ENCODE data around the gene IRF7. TPM values are rescaled to one million over a fixed set of nuclear protein-coding genes. Genes with fewer than 3 reads are reported as not detected.

IRF7 gene
- total RNA-seq, 1 donor from 2014 or later: 7.6 TPM

DNA sequence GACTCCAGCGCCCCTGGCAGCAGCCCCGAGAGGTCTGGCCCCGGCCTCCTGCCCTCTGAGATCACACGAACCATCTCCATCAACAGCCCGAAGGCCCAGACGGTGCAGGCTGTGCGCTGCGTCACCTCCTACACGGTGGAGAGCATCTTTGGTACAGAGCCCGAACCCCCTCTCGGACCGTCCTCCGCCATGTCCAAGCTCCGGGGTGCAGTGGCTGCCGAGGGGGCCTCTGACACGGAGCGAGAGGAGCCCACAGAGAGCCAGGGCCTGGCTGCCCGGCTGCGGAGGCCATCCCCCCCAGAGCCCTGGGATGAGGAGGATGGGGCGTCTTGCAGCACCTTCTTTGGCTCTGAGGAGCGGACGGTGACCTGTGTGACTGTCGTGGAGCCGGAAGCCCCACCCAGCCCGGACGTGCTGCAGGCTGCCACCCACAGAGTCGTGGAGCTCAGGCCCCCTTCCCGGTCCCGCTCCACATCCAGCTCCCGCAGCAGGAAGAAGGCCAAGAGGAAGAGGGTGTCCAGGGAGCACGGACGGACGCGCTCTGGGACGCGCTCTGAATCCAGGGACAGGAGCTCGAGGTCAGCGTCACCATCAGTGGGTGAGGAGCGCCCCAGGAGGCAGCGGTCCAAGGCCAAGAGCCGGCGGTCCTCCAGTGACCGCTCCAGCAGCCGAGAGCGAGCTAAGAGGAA is 7.6 kb downstream of the IRF7 start:
- DNase-seq: no peak

DNA sequence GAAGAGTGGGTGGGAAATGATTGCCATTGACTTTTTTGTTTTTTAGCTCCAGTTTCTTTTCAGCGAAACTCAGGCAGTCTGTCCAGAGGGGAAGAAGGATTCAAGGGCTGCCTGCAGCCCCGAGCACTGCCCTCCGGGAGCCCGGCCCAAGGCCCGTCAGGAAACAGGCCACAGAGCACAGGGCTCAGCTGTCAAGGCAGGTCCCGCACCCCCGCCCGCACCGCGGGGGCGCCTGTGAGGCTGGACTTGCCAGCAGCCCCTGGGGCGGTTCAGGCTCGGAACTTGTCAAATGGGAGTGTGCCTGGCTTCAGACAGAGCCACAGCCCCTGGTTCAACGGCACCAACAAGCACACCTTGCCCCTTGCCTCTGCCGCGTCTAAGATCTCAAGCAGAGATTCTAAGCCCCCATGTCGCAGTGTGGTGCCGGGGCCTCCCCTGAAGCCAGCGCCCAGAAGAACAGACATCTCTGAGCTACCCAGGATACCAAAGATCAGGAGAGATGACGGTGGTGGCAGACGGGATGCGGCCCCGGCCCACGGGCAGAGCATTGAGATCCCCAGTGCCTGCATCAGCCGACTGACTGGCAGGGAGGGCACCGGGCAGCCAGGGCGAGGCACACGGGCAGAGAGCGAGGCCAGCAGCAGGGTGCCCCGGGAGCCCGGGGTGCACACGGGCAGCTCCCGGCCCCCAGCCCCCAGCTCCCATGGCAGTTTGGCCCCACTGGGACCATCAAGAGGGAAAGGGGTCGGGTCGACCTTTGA is 8.6 kb downstream of the IRF7 start:
- no peak for DNase-seq

DNA sequence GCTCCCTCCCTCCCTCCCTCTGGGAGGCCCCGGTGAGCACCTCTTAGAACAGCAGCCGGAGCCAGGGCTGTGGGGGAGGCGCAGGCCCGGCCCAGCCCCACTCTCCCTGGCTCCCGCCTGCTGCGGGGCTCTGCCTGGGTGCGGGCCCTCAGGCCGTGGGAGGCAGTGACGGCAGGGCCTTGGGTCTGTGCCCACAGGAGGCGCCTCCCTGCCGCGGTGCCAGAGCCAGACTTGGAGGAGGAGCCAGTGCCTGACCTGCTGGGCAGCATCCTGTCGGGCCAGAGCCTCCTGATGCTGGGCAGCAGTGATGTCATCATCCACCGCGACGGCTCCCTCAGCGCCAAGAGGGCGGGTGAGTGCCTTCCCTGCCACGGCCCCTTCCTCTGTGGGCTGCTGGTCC is 9.5 kb downstream of the IRF7 start:
- peak; percentile 25 for DNase-seq

DNA sequence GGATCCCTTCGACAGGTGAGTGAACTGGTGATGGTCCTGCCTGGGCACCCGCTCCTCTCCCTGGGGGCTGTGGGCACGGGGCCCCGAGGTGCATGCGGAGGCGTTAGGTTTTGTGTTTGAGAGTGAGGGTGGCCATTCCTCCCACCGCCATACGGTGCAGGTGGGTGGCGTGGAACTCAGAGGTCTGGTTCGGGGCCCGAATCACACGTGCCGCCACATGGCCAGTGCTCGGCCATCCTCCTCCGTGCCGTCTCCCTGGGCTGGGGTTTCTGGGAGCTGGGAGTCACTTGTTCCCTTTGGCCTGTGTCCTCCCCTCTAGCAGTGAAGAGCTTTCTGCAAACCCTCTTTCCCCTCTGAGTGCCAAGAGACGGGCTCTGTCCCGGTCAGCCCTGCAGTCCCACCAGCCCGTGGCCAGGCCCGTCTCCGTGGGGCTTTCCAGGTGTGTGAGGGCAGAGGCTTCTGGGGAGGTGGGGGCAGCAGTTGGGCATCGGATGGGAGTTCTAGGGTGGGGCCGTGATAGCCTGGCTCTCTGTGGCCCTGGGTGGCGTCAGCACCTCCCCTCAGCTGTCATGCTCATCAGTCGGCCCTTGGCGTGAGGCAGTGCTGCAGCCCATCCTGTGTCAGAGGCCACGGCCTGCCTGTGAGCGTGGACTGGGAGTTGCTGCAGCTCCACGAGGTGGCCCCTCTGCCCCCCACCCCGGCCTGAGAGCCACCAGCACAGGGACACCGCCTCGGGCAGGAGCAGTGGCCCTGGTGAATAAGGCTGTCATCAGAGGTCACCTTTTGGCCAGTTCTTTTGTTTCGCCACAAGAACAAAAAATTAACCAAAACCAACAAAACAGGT is 10.2 kb downstream of the IRF7 start:
- no peak for DNase-seq

DNA sequence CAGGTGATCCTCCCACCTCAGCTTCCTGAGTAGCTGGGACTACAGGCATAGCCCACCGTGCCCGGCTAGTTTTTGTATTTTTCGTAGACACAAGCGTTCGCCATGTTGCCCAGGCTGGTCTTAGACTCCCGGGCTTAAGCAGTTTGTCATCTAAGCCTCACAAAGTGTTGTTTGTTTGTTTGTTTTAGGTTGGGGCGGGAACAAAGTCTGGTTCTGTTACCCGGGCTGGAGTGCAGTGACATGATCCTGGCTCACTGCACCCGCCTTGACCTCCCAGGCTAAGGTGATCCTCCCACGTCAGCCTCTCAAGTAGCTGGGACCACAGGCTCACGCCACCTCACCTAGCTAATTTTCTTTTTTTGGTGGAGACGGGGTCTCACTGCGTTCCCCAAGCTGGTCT is 12.6 kb downstream of the IRF7 start:
- no peak for DNase-seq

DNA sequence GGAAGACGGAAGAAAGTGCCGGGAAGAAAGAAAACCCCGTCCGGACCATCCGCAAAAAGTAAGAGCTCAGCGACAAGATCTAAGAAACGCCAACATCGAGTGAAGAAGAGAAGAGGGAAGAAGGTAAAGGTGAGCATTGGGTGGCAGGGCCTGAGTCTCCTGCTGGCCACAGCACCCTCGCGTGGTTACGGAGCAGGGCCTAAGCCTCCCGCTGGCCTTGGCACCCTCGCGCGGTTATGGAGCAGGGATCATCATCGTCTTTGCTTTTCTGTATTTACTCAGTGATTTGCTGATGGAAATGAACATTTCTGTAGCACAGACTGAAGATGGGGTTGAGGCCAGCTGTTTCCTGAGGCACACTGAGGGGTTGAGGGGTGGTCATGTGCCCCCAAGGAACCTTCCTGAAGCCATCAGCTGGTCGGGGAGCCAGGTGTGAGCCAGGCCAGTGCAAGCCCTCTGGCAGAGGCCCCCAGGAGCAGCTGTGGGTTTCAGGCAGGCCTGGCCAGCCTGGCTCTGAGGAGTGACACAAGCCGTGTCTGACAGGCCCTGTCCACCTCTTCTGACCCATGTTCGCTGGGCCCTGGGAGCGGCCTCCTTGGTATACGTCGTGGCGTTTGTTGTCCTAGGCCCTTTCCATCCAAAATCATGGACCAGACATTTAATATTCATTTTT is 14.0 kb downstream of the IRF7 start:
- DNase-seq: no peak

DNA sequence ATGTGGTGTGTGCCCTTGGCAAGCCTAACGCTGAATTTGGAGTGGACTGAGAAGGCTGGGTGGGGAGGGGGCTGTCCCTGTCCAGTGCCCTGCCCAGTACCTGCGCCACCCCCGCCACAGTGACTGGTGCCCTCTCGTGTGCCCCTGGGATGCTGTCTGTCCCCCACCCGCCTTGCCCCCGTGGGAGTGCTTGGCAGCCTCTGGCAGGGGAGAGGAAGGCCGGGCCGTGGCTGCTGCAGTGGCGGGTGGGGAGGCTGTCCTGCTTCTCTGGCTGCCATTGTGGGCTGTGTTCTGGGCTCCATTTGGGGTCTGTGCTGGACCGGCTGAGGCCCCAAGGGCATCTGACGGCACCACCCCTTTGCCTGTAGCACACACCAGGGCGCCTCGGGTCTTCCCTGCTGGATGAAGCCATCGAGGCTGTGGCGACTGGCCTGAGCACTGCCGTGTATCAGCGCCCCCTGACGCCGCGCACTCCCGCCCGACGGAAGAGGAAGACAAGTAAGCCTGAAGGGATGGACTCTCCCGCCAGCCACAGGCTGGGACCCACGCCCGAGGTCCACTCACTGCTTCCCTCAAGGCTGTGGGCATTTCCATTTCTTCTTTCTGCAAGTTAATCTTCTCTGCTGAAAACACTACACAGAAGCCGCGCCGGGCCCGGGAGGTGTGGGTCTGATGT is 17.6 kb downstream of the IRF7 start:
- no peak for DNase-seq

DNA sequence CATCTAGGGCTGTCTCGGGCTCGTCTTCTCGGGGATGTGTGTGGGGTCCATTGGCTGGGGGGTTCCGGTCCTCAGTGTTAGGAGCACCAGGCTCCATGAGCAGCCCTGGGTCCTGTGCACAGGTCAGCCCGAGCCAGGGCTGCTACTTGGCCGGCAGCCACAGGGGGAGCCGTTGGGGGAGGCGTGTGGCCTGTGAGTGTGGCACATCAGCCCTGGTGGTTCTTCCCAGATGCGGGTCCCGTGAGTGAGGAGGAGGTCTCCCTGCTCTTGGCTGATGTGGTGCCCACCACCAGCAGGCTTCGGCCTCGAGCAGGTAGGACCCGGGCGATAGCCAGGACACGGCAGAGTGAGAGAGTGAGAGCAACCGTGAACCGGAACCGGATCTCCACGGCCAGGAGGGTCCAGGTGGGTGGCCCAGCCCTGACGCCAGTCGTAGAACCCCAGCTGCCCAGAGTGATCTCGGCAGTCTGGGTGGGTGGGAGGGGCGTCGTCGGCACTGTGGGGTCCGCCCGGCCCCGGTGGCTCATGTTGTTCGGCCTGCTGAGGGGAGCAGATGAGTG is 18.5 kb downstream of the IRF7 start:
- DNase-seq: no peak

DNA sequence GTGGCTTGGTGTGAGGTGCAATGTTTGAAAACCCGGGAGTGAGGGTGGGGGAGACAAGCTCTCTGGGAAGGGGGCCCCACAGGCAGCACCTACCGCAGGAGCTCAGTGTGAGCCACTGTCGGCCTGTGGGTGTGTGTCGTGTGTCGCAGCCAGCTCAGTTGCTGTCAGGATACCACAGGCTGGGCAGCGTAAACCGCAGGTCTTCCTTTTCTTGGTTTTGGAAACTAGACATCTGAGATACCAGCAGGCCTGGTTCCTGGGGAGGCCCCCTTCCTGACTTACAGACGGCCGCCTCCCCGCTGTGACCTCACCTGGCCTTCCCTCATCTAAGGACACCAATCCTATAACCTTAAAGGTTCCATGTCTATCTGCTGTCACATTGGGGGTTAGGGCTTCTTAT is 19.4 kb downstream of the IRF7 start:
- no peak for DNase-seq

DNA sequence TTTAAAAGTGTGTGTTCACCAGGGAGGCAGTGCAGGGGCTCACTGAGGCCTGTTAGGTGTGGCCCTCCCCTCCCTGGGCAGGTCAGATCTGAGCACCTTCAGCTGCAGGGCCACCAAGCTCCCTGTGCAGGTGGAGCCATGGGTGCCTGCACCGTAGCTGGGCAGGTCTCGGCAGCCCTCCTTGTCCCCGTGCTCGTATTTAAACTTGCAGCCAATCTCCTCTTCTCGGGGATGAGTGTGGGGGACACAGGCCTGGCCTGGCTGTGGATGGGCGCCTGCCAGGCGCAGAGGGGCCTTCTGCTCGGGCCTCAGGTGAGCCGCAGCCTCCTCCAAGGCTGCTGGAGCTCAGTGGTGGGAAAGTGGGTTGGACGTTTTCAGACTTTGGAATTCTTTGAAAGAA is 20.4 kb downstream of the IRF7 start:
- no peak for DNase-seq

DNA sequence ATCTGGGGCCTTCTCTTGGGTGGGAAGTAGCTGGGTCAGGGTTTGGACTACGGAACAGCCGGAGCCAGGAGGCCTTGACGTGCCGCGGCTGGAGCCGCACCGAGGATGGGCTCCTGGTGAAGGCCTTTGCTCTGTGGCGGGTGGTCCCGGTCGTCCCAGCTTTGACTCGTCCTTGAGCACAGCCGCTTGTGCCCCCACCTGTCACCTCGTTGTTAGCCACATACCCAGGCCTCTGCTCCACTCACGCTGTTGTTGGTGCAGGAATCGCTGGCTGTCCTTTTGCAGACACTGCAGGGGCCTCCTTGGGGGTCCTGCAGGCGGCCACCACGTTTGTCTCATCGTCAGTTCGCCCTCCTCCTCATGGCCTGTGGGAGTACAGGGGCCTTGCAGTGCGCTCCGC is 22.4 kb downstream of the IRF7 start:
- no peak for DNase-seq

DNA sequence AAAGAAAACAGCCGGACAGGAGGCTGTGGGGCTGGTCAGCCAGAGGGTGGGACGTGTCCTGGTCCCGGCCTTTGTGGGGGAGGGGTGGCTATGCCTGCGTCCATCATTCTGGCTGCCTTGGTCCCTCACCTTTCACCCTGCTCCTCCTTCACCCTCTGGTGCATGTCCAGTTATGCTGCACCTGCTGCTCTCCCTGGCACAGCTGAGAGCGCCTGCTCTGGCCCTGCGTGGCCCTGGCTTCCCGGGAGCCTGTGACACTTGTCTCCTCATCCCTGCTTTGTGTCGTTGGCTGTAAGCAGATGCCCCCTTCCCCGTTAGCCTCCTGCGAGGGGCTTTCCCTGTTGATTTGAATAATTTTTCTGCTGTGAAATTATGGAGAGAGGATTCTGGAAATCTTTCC is 22.8 kb downstream of the IRF7 start:
- DNase-seq: no peak

DNA sequence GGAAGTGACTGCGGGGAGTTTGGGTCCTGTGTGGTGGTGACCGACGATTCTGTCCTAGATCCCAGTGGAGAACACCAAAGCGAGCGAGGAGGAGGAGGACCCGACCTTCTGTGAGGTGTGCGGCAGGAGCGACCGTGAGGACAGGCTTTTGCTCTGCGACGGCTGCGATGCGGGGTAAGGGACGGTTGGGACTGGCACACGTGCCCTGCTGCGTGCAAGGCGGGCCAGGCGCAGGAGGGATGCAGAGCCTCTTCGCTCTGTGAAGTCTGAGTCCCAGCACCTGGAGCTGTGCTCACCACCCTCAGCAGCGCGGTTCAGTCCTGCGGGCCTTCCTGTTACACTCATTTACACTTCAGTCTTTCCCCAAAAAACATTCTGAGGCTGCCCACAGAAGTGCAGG is 23.2 kb downstream of the IRF7 start:
- DNase-seq: no peak

DNA sequence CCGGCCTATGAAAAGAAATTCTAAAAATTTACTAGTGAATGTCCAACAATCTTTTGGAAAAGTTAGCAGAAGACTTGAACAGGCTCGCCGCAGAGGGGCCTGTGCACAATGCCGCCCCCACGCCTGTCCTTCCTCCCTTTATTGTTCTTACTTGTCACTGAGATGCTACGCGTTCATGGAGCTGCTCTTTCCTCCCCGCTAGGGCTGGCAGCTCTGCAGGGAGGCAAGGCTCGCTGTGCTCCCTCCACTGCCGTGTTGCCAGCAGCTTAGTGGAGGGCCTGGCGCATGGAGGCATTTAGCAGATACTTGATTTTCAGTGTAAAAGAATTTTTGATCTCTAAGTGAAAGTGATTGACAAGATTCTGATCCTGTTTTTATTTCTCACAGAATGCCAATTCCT is 24.8 kb downstream of the IRF7 start:
- no peak for DNase-seq

DNA sequence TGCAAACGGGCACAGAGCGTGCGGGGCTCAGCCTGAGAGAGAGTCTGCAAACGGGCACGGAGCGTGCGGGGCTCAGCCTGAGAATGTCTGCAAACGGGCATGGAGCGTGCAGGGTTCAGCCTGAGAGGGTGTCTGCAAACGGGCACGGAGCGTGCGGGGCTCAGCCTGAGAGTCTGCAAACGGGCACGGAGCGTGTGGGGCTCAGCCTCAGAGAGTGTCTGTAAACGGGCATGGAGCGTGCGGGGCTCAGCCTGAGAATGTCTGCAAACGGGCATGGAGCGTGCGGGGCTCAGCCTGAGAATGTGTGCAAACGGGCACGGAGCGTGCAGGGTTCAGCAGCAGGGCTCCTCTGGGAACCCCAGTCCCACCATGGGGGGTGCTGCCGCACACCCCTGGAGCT is 26.0 kb downstream of the IRF7 start:
- DNase-seq: no peak

DNA sequence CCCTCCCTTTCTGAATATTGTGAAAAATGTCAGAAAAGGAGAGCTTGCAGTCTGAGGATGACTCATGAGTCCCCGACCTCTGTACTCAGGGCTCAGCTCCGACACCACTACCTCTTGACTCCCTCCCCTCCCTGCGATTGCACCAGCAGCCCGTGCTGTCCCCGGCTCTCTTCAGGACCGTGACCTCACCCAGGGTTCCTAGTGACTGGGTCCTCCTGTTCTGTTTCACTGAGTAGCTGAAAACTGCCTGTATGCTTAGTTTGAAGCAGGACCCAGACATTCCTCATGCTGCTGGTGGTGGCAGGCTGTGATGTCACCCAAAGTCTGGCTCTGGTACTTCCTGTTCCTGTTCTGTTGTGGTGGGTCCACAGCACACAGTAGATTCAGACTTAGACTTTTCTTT is 27.8 kb downstream of the IRF7 start:
- DNase-seq: no peak

DNA sequence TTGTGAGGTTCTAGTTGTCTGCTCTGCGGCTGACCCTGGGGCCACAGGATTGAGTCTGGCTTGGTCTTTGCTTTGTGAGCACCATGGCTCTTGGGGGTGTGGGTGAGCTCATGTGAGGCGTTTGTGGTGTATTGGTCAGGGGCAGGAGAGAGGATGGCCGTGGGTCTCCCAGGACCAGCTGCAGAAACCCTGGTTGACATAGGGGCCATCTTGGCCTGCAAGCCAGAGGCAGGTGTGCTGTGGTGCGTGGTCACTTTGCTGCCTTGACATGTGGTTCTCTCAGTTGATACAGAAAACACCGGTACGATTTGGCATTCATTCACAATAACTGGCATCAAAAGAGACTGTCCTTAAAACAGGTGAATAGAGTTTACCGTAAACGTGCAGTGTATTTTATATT is 28.2 kb downstream of the IRF7 start:
- no peak for DNase-seq

DNA sequence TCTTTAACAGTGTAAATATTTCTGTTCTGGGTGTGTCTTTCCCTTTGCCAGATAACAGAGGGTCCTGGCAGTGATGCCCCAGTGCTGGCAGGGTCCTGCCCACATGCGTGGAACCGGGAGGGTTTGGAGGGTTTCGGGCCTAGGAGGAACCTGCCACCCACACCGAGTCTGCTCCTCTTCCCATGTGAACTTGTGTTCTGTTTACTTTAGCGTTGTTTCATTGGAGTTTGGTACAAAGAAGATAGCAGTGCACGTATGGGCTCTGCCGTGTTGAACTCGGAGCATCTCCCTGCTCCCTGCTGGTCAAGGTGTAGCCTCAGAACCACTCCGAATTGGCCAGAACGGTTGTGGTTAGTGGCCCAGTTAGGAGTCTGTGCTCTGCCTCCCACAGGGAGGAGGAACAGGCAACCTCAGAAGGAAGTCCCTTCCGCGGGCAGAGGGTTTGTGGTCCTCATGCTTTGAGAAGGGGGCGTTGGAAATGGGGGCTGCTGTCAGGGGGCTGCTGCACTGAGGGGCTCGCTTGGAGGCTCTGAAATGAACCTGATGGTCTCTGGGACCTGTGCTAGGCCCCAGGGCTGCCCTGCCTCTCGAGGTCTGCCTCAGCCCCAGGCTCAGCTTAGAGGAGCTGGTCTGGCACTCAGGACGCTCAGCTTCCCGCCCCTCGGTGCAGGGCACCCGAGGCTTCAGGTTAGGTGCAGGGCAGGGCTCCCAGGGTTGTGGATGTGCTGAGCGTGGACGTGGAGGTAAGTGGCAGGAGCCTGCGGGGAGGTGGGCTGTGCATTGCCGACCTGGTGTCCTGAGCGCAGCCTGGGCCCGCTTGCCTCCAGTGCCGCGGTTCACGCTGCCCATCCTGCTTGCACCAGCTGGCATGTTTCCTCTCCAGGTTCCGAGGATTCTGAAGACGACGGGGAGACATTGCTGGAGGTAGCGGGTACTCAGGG is 29.1 kb downstream of the IRF7 start:
- DNase-seq: no peak

DNA sequence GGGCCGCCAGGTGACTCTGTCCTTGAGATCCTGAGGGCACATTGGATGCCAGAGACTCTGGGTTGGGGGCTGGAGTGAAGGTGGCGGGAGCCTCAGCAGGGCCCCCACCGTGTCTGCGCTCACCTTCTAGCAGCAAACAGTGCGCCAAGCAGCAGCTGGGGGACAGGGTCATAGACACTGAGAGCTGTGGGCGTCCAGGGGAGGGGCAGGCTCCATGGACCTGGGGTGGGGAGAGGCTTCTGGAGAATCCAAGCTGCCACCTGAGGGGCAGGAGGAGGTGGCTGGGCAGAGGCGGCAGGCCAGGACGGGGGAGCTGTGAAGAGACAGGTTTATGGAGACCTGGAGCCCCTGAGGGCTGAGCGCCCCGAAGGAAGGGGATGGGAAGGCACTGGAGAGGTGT is 31.5 kb downstream of the IRF7 start:
- no peak for DNase-seq

DNA sequence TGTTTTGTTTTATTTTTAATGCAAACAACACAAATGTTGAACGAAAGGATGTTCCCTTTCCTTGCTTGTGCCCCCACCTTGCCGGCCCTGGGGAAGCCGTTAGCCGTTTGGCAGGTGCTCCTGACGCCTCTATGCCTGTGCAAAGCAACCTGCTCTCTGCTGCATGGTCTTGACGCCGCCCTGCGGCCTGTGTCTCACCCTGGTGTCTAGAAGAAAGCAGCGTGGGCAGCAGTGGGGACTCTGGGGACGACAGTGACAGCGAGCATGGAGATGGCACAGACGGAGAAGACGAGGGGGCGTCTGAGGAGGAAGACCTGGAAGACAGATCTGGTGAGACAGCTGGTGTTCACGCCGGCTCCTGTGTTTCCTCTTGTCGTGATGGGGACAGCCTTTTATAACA is 34.0 kb downstream of the IRF7 start:
- DNase-seq: peak; percentile 38

DNA sequence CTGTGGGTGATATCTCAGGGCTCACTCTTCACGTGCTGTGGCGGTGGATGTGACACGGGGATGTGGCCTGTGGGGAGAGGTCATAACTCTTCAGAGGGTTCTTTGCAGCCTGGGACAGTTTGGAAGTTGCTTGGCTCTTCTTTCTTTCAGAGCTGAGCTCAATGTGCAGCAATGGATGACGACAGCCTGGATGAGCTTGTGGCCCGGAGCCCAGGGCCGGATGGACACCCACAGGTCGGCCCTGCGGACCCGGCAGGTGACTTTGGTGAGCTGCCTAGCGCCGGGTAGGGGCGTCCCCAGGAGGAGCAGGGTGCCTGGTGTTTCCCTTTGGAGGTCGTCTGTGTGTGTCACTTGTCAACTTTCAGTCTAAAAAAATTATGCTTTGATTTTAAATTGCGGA is 34.4 kb downstream of the IRF7 start:
- no peak for DNase-seq

All from occipital lobe (tissue), 2 donors.